Measurements from ENCODE around the gene LMAN1.

Gene LMAN1

DNA sequence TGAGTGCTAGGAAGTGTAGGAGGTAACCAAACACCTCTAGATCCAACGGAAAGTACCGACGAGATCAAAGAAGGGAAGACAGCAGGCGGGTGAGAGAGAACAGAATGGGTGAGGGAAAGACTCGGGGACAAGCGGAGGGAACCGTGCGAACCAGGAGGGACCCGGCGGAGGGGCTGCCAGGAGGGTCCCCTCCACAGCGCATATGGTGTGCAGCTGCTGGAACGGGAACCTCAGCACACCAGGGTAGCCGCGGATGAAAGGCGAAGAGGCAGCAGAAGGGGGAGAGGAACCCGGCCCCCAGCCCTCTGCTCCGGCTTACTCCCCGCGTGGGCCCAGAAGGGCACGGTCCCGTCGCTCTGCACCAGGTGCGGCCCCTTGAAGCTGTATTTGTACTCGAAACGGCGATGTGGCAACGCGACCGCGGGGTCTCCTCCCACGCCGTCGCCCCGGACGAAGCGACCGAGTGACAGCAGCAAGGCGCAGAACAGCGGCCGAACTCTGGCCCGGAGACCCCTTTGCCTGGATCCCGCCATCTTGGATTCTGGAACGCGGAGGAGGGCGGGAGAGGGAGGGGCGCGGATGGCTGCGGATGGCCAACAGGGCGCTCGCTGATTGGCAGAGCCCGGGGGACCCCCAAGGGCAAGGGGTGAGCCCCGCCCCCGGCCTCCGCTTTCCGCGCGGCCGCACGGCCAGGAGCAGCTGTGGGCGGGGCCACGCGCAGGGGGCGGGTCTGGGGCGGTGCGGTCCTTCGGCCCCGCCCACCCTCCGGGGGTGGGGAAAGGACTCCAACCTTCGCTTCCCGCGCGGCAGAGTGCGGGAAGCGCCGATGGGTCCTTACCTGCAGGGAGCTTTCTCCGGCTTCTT is at the start of gene LMAN1:
Gene LMAN1, minus strand, starts transcription at position 554 of the 864 bp plus-strand sequence. Its CDS starts 21 bp downstream, at position 533.
- DNase-seq (ENCODE audit: low spot score) = peak; percentile 94

GRCh38 chr18:59402432-59403090 is 43.5 kb upstream of the LMAN1 start:
- DNase-seq (ENCODE audit: low spot score) = peak; percentile 70

DNA sequence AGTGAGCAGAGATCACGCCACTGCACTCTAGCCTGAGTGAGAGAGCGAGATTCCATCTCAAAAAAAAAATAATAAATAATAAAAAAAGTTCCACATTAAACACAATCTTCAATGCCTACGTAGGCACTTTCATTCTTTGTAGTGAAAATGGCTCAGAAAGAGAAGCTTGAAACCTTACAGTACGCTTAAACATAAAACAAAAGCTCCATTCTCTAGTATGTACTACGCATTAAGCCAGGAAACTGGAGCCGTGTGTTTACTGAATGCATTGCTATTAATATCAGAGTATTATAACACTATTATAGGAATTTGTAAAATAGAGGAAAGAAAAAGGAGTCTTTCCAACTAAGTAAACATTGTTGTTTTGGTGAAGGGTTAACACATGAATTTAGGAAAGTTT is 41.3 kb upstream of the LMAN1 start:
- DNase-seq (ENCODE audit: low spot score) = no peak

- DNase-seq (ENCODE audit: low spot score) = no peak
Observed at GRCh38 chr18:59395226-59396175, 36.4 kb upstream of the LMAN1 start.

- DNase-seq (ENCODE audit: low spot score) = no peak
Observed at GRCh38 chr18:59393381-59393780, 34.3 kb upstream of the LMAN1 start.

- no peak for DNase-seq (ENCODE audit: low spot score)
Observed at GRCh38 chr18:59388817-59389216, 29.8 kb upstream of the LMAN1 start.

GRCh38 chr18:59387687-59388565 is 28.9 kb upstream of the LMAN1 start:
- DNase-seq (ENCODE audit: low spot score) = no peak

DNA sequence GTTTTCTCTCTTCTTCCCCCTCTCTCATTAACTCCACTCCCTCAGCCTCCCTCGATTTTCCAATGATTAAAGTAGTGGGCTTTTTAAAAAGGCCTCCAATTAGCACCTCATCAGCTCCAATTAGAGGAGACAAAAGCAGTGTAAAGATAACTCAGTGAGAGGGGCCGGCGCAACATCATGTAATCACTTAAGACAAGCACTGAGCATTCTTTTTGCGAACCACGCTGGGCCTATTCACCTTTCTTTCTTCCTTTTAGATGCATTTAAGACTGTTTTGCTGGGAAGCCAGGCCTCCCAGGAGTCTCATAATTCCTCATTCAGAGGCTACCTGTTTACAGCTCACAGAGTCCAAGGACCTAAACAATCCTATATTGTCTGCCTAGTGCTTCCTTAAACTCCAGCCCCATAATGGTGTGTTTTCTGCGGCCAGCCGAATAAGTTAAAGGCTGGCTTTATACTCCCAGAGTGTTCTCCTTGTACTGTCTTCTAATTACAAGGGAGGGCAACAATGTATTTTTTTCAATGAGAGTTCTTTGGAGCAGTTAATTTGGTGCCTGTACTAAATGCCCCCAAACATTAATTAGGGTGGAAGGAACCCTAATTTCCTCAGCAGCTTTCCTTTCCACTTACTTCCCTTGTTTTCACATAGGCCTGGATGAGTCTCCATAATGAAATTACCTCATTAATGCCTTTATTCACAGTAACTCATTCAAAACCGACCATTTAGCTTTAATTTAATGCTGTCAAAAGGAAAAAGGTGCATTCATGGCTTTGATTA is 28.0 kb upstream of the LMAN1 start:
- no peak for DNase-seq (ENCODE audit: low spot score)

DNA sequence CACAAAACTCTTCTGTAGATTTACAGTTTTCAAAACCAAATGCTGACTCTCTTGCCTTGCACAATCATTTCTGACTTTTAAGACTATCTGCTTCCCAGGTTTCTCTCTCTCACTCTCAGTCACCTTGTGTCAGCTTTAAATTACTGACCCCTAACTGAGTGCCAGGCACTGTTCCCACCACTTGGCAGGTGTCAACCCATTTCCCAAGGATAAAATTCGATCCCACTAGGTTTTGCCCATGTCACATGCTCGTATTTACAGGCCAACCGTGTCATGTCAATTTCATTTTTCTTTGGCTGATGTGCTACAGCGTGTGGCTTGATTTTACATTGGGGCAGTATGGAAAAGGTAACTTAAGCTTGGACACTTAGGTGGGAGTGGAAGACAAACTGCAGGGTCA is 26.1 kb upstream of the LMAN1 start:
- DNase-seq (ENCODE audit: low spot score) = no peak

GRCh38 chr18:59383851-59384250 is 24.8 kb upstream of the LMAN1 start:
- DNase-seq (ENCODE audit: low spot score) = no peak

DNA sequence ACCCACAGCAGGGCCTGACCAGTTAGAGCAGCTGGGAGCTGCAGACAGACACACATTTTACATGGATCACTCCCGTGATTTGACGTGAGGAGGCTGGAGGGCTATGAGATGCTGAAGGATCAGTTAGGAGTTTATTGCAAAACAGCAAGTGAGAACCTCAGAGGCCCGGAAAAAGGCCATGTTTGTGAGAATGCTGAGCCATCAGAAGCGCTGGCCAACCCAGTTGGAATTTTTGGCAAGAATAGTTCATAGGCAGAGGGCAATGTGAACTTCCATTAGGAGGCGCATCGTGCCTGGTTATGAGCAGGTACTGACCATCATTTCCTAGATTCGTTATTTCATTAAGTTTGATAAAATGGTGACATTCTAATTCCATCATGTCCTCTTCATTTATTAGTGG is 23.3 kb upstream of the LMAN1 start:
- DNase-seq (ENCODE audit: low spot score) = no peak

- DNase-seq (ENCODE audit: low spot score) = no peak
Observed at GRCh38 chr18:59381949-59382348, 22.9 kb upstream of the LMAN1 start.

- no peak for DNase-seq (ENCODE audit: low spot score)
Observed at GRCh38 chr18:59380706-59381105, 21.6 kb upstream of the LMAN1 start.

GRCh38 chr18:59379772-59380522 is 20.9 kb upstream of the LMAN1 start:
- no peak for DNase-seq (ENCODE audit: low spot score)

DNA sequence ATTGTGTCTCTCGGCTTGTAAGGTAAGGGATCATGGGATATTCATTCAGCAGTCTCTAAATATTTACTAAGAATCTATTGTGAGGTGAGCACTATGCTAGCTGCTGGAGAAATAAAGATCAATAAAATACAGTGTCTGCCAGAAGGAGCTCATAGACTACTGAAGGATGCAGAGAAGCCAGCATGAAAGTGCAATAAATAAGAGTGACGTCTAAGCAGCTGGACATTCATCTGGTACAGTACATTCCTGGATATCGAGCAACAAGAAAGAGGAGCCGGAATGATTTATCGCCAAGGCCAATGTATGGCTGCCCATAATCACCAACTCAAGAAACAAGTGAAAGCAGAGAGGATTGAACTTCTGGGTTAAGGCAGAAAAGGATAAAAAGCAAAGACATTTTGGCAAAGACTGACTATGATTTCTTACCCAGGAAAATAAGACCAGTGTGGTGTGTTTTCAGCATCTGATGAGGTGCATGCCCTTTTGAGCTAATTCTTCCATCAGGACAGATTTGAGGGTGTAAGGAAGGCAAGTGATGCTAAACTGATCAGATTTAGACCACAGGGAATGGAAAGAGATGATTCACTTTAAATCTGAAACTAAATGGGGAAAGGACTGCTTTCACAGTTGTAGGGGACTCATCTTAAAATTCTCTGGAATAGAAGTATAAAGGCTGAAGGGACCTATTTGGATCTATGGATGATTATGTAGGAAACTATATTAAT is 18.7 kb upstream of the LMAN1 start:
- DNase-seq (ENCODE audit: low spot score) = no peak

GRCh38 chr18:59376351-59376935 is 17.4 kb upstream of the LMAN1 start:
- no peak for DNase-seq (ENCODE audit: low spot score)

- DNase-seq (ENCODE audit: low spot score) = no peak
Observed at GRCh38 chr18:59374128-59374527, 15.1 kb upstream of the LMAN1 start.

DNA sequence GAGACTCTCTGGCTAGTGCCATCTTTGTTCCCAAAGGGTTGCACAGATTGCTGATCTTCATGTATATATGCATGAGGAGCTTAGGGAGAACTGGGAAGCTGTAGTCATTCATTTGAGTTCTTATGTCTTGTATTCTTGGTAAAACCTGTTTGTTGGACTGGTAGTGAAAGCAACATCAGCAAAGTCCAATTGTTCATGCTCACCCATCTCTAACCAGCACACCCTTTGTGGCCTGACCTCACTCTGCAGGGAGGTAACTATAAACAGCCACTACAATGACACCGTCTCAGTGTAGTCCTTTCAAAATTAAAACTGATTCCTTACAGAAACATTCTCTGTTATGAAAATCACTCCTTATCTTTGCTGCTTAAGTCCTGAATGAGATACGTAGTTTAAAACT is 13.9 kb upstream of the LMAN1 start:
- DNase-seq (ENCODE audit: low spot score) = no peak

GRCh38 chr18:59360381-59360780 is 1.3 kb upstream of the LMAN1 start:
- no peak for DNase-seq (ENCODE audit: low spot score)
